HL-60 (cell line): ENCODE measurements around the gene ATP2B2.

Source experiments
- DNase-seq, 2 experiments: peaks; one replicate each; pipeline ENCODE4 v3.0.0-alpha.2; 2010 to 2020; ENCODE audit warnings: low read depth in 1 of 2, low spot score in 1 of 2
- H3K27ac ChIP-seq: fragments of 250-450 bp; sonication (Bioruptor Pico); replicated peaks from 2 replicates; pipeline ENCODE4 v1.5.1; 2020; ENCODE audit warnings: mild to moderate bottlenecking, moderate library complexity
- H3K27me3 ChIP-seq: fragments of 250-450 bp; sonication (Bioruptor Pico); 2 replicates; pipeline ENCODE4 v1.5.1; 2021; ENCODE audit warnings: mild to moderate bottlenecking, moderate library complexity; ENCODE audit not compliant: insufficient read depth, poor library complexity, severe bottlenecking
- H3K4me3 ChIP-seq: replicated peaks from 2 replicates; pipeline ENCODE4 v1.5.1; 2011; ENCODE audit warnings: mild to moderate bottlenecking, control low read depth, low read length; ENCODE audit not compliant: insufficient read depth
- CTCF ChIP-seq: IDR thresholded peaks from one replicate; pipeline ENCODE4 v1.5.1; 2011; ENCODE audit warnings: low read length, control low read depth, inconsistent platforms; ENCODE audit not compliant: insufficient read depth
- GABPA ChIP-seq: IDR thresholded peaks from 2 replicates; pipeline ENCODE4 v1.6.1; 2012; ENCODE audit warnings: low read depth
- POLR2AphosphoS5 ChIP-seq: IDR thresholded peaks from 2 replicates; pipeline ENCODE4 v1.6.1; 2012; ENCODE audit warnings: low read depth
- SPI1 ChIP-seq: IDR thresholded peaks from 2 replicates; pipeline ENCODE4 v1.6.1; 2012; ENCODE audit warnings: low read depth, mild to moderate bottlenecking, borderline replicate concordance
- TF ChIP-seq, protein P1 (sequence below): IDR thresholded peaks from 2 replicates; pipeline ENCODE4 v1.6.1; 2012; ENCODE audit warnings: low read depth; ENCODE audit not compliant: insufficient replicate concordance

The ATP2B2 gene

GRCh38 chr3:10440684-10441083 is 64.7 kb downstream of the ATP2B2 start:
- DNase-seq: no peak
- Histone ChIP-seq H3K27ac (no peak overlapping the region), H3K27me3 (peaks cover 6% of the 10 kb centered on the region), H3K4me3 (no peak overlapping the region)
- TF ChIP-seq SPI1 (no peak), CTCF (no peak), GABPA (no peak), POLR2AphosphoS5 (no peak)
- TF ChIP-seq, protein P1, sequence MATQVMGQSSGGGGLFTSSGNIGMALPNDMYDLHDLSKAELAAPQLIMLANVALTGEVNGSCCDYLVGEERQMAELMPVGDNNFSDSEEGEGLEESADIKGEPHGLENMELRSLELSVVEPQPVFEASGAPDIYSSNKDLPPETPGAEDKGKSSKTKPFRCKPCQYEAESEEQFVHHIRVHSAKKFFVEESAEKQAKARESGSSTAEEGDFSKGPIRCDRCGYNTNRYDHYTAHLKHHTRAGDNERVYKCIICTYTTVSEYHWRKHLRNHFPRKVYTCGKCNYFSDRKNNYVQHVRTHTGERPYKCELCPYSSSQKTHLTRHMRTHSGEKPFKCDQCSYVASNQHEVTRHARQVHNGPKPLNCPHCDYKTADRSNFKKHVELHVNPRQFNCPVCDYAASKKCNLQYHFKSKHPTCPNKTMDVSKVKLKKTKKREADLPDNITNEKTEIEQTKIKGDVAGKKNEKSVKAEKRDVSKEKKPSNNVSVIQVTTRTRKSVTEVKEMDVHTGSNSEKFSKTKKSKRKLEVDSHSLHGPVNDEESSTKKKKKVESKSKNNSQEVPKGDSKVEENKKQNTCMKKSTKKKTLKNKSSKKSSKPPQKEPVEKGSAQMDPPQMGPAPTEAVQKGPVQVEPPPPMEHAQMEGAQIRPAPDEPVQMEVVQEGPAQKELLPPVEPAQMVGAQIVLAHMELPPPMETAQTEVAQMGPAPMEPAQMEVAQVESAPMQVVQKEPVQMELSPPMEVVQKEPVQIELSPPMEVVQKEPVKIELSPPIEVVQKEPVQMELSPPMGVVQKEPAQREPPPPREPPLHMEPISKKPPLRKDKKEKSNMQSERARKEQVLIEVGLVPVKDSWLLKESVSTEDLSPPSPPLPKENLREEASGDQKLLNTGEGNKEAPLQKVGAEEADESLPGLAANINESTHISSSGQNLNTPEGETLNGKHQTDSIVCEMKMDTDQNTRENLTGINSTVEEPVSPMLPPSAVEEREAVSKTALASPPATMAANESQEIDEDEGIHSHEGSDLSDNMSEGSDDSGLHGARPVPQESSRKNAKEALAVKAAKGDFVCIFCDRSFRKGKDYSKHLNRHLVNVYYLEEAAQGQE: no peak

- no peak overlapping the region for H3K27ac ChIP-seq
- TF ChIP-seq CTCF (no peak), SPI1 (no peak)
- TF ChIP-seq, protein P1: no peak
- DNase-seq: no peak
- no peaks in the 10 kb centered on the region for H3K27me3 ChIP-seq
- no peak overlapping the region for H3K4me3 ChIP-seq
These were observed 66.3 kb downstream of the ATP2B2 start for GRCh38 chr3:10438902-10439610.

DNA sequence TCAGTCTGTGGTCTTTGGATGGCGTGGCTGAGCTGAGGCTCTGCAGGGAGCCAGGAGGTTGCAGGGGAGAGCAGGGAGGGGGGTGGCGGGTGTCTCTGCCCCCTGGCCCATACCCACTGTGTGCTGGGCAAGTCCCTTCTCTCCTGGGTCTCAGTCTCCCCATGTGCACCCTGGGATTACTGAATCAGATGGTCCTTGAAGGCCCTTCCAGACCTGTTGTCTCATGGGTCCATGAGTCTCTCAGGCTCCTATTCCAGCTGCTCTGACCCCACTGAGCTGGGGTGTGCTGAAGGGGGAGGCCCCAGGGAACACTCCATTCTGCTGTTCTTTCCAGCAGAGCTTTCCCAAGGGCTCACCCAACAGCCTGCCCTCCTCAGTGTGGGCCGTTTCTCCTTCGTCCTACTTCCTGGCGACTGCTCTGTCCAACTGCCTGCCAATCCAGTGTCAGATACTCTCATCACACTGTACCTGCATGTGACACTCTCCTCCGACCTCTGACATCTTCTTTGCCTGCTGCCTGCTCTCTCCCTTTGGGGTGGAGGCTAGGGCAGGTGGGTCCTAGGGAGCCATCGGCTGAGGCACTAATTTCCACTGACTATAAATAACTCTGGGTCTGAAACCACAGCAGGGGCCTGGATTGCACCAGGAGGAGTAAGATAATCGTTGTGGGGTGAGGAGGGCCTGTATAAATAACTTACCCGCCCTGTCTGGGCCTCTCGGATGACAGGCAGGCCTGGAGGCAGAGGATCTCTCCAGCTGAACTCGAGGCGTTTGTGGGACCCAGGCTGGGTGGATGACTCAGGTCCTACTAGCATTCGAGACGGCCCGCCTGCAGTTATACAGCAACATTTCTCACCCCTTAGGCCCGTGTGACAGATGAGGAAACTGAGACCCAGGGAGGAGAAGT is 67.1 kb downstream of the ATP2B2 start:
- Histone ChIP-seq H3K27ac (no peak overlapping the region), H3K4me3 (no peak overlapping the region), H3K27me3 (no peaks in the 10 kb centered on the region)
- DNase-seq: no peak
- TF ChIP-seq GABPA: no peak
- TF ChIP-seq, protein P1: no peak
- TF ChIP-seq SPI1: no peak
- no peak for TF ChIP-seq POLR2AphosphoS5
- TF ChIP-seq CTCF: no peak
